OCI-LY1 (cell line): Measurements from ENCODE around the gene VSIR.
A peak's percentile ranks its signal among the peaks of the same experiment; 100 is the strongest.

Experiments
- EZH2 ChIP-seq: fragments of 200-600 bp; sonication (generic), shearing (Covaris generic); IDR thresholded peaks from 2 replicates; pipeline ENCODE4 v1.8.0; 2017; ENCODE audit warnings: borderline replicate concordance, mixed run types, mild to moderate bottlenecking, antibody characterized with exemption, low read length, moderate library complexity, mixed read lengths
- TF ChIP-seq, protein P1 (sequence below): fragments of 200-600 bp; sonication (generic), shearing (Covaris generic); IDR thresholded peaks from 2 replicates; pipeline ENCODE4 v1.5.1; 2017; ENCODE audit warnings: mild to moderate bottlenecking, antibody characterized with exemption, low read length, moderate library complexity, mixed read lengths

GRCh38 chr10:71812016-71812912, 38.9 kb upstream of the VSIR start:
- TF ChIP-seq, protein P1, sequence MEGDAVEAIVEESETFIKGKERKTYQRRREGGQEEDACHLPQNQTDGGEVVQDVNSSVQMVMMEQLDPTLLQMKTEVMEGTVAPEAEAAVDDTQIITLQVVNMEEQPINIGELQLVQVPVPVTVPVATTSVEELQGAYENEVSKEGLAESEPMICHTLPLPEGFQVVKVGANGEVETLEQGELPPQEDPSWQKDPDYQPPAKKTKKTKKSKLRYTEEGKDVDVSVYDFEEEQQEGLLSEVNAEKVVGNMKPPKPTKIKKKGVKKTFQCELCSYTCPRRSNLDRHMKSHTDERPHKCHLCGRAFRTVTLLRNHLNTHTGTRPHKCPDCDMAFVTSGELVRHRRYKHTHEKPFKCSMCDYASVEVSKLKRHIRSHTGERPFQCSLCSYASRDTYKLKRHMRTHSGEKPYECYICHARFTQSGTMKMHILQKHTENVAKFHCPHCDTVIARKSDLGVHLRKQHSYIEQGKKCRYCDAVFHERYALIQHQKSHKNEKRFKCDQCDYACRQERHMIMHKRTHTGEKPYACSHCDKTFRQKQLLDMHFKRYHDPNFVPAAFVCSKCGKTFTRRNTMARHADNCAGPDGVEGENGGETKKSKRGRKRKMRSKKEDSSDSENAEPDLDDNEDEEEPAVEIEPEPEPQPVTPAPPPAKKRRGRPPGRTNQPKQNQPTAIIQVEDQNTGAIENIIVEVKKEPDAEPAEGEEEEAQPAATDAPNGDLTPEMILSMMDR = peak; percentile 97
- no peak for TF ChIP-seq EZH2
